AG09309 (cell line): Measurements from ENCODE around the gene CCR2.

Experiments used
- DNase-seq: peaks from one replicate; pipeline ENCODE4 v3.0.0-alpha.2; 2010; ENCODE audit warnings: low read depth
- H3K4me3 ChIP-seq: 2 replicates; pipeline ENCODE4 v1.5.1; 2011; ENCODE audit warnings: mild to moderate bottlenecking, low read depth, low read length, moderate library complexity; ENCODE audit not compliant: control insufficient read depth
- CTCF ChIP-seq: IDR thresholded peaks from 2 replicates; pipeline ENCODE4 v1.5.1; 2011; ENCODE audit warnings: mild to moderate bottlenecking, low read depth, low read length, inconsistent platforms; ENCODE audit not compliant: insufficient read depth, control insufficient read depth; ENCODE audit errors: missing control alignments

CCR2 gene

GRCh38 chr3:46353090-46353489, 821 bp upstream of the CCR2 start:
- TF ChIP-seq CTCF: no peak
- H3K4me3 ChIP-seq: no peak overlapping the region
- no peak for DNase-seq

GRCh38 chr3:46354478-46354877, 567 bp downstream of the CCR2 start:
- H3K4me3 ChIP-seq: no peak overlapping the region
- no peak for DNase-seq

GRCh38 chr3:46354984-46355383, 1.1 kb downstream of the CCR2 start:
- DNase-seq: no peak
- no peak overlapping the region for H3K4me3 ChIP-seq
- no peak for TF ChIP-seq CTCF

More at GRCh38 chr3:46354478-46354877, 567 bp downstream of the CCR2 start:
- TF ChIP-seq CTCF: no peak

- TF ChIP-seq CTCF: no peak
- no peak for DNase-seq
- no peak overlapping the region for H3K4me3 ChIP-seq
These were observed 2.4 kb downstream of the CCR2 start for GRCh38 chr3:46356276-46356675.

GRCh38 chr3:46356909-46357308, 3.0 kb downstream of the CCR2 start:
- TF ChIP-seq CTCF: no peak
- H3K4me3 ChIP-seq: no peak overlapping the region
- no peak for DNase-seq

GRCh38 chr3:46358466-46358865, 4.6 kb downstream of the CCR2 start:
- no peak for DNase-seq
- no peak for TF ChIP-seq CTCF
- no peak overlapping the region for H3K4me3 ChIP-seq
